Thymus (tissue), 11 donors: ENCODE results near the gene ABCA5. TPM values are rescaled to one million over a fixed set of nuclear protein-coding genes. Genes with fewer than 3 reads are reported as not detected.

Experiments
- DNase-seq, 9 donors: peaks; one replicate each; pipeline ENCODE4 v3.0.0-alpha.2; 2013; ENCODE audit warnings: low spot score in 9 of 9, low read depth in 6 of 9, missing footprints in 1 of 9
- H3K27ac ChIP-seq, 2 donors: one replicate each; pipeline ENCODE4 v1.5.1; 2013; ENCODE audit warnings: control low read depth in 1 of 2, low read depth in 1 of 2, low read length in 1 of 2, mild to moderate bottlenecking in 1 of 2, moderate library complexity in 1 of 2
- H3K27me3 ChIP-seq, 2 donors: one replicate each; pipeline ENCODE4 v1.5.1; 2013; ENCODE audit warnings: low read length in 1 of 2; ENCODE audit not compliant: control insufficient read depth in 2 of 2, insufficient read depth in 1 of 2
- H3K36me3 ChIP-seq, 2 donors: one replicate each; pipeline ENCODE4 v1.5.1; 2013; ENCODE audit warnings: low read length in 1 of 2, mild to moderate bottlenecking in 1 of 2, moderate library complexity in 1 of 2; ENCODE audit not compliant: control insufficient read depth in 2 of 2, insufficient read depth in 2 of 2
- H3K4me1 ChIP-seq, 2 donors: one replicate each; pipeline ENCODE4 v1.5.1; 2013; ENCODE audit warnings: low read length in 2 of 2; ENCODE audit not compliant: control insufficient read depth in 2 of 2, insufficient read depth in 2 of 2
- H3K4me3 ChIP-seq, 2 donors: one replicate each; pipeline ENCODE4 v1.5.1; 2013; ENCODE audit warnings: low read length in 2 of 2, control low read depth in 1 of 2, mild to moderate bottlenecking in 1 of 2
- H3K9me3 ChIP-seq, 2 donors: one replicate each; pipeline ENCODE4 v1.5.1; 2013; ENCODE audit warnings: low read length in 1 of 2, mild to moderate bottlenecking in 1 of 2; ENCODE audit not compliant: control insufficient read depth in 2 of 2, insufficient read depth in 1 of 2
- WGBS: extraction: QIAGEN DNeasy Blood & Tissue Kit; methylation state at CpG from one replicate; pipeline ENCODE4 v1.1.7; 2013; 5-methylcytosine and 5-hydroxymethylcytosine counted together
- polyA plus RNA-seq: library from polyadenylated mRNA; stranded (reverse); fragments of 200-250 nt; gene quantifications from one replicate; pipeline ENCODE4 v1.2.3, GENCODE V29; 2013
- total RNA-seq: library from RNA; stranded (reverse); fragments of 120-200 nt; gene quantifications from one replicate; pipeline ENCODE4 v1.2.4, GENCODE V29; 2013
- donor health status: healthy.

The ABCA5 gene
- total and polyA plus RNA-seq, 2 donors: 8.3 to 63.1 TPM

GRCh38 chr17:69356625-69357024 is 29.7 kb upstream of the ABCA5 start:
- Histone ChIP-seq H3K27ac (no peak overlapping the region), H3K27me3 (no peaks in the 10 kb centered on the region), H3K4me3 (no peak overlapping the region), H3K9me3 (no peaks in the 10 kb centered on the region), H3K4me1 (no peaks in the 10 kb centered on the region), H3K36me3 (no peaks in the 10 kb centered on the region)
- 97% methylated on average over 7 of the region's 7 CpGs for WGBS
- no peak for DNase-seq

- H3K27ac ChIP-seq: no peak overlapping the region
- WGBS: 91% methylated on average over 4 of the region's 4 CpGs
- H3K4me1 ChIP-seq: no peaks in the 10 kb centered on the region
- no peaks in the 10 kb centered on the region for H3K36me3 ChIP-seq
- H3K9me3 ChIP-seq: no peaks in the 10 kb centered on the region
- H3K27me3 ChIP-seq: no peaks in the 10 kb centered on the region
- no peak for DNase-seq
- no peak overlapping the region for H3K4me3 ChIP-seq
Measured at GRCh38 chr17:69350911-69351310, 24.0 kb upstream of the ABCA5 start.

GRCh38 chr17:69348429-69348828 is 21.5 kb upstream of the ABCA5 start:
- H3K36me3 ChIP-seq: no peaks in the 10 kb centered on the region
- no peaks in the 10 kb centered on the region for H3K27me3 ChIP-seq
- H3K9me3 ChIP-seq: no peaks in the 10 kb centered on the region
- H3K4me1 ChIP-seq: no peaks in the 10 kb centered on the region
- no peak overlapping the region for H3K4me3 ChIP-seq
- WGBS: 90% methylated on average over 2 of the region's 2 CpGs
- DNase-seq: no peak
- H3K27ac ChIP-seq: no peak overlapping the region

GRCh38 chr17:69346766-69347165 is 19.8 kb upstream of the ABCA5 start:
- H3K27me3 ChIP-seq: no peaks in the 10 kb centered on the region
- 97% methylated on average over 7 of the region's 7 CpGs for WGBS
- H3K36me3 ChIP-seq: no peaks in the 10 kb centered on the region
- H3K4me3 ChIP-seq: no peak overlapping the region
- H3K9me3 ChIP-seq: no peaks in the 10 kb centered on the region
- DNase-seq: no peak
- no peak overlapping the region for H3K27ac ChIP-seq
- H3K4me1 ChIP-seq: no peaks in the 10 kb centered on the region

GRCh38 chr17:69344939-69345338 is 18.0 kb upstream of the ABCA5 start:
- Histone ChIP-seq H3K27ac (no peak overlapping the region), H3K9me3 (no peaks in the 10 kb centered on the region), H3K36me3 (no peaks in the 10 kb centered on the region), H3K27me3 (no peaks in the 10 kb centered on the region), H3K4me1 (no peaks in the 10 kb centered on the region), H3K4me3 (no peak overlapping the region)
- no peak for DNase-seq

- no peak overlapping the region for H3K4me3 ChIP-seq
- H3K27me3 ChIP-seq: no peaks in the 10 kb centered on the region
- WGBS: 95% methylated on average over 3 of the region's 3 CpGs
- no peaks in the 10 kb centered on the region for H3K36me3 ChIP-seq
- H3K4me1 ChIP-seq: no peaks in the 10 kb centered on the region
- H3K27ac ChIP-seq: no peak overlapping the region
- DNase-seq: no peak
- H3K9me3 ChIP-seq: no peaks in the 10 kb centered on the region
Measured at GRCh38 chr17:69342896-69343644, 16.1 kb upstream of the ABCA5 start.

- H3K4me1 ChIP-seq: no peaks in the 10 kb centered on the region
- H3K36me3 ChIP-seq: no peaks in the 10 kb centered on the region
- no peaks in the 10 kb centered on the region for H3K9me3 ChIP-seq
- DNase-seq: no peak
- H3K27ac ChIP-seq: no peak overlapping the region
- H3K4me3 ChIP-seq: no peak overlapping the region
- H3K27me3 ChIP-seq: no peaks in the 10 kb centered on the region
- WGBS: 91% methylated on average over 3 of the region's 3 CpGs
Measured at GRCh38 chr17:69339937-69340336, 13.0 kb upstream of the ABCA5 start.

GRCh38 chr17:69336996-69337395 is 10.1 kb upstream of the ABCA5 start:
- Histone ChIP-seq H3K4me3 (no peak overlapping the region), H3K27ac (no peak overlapping the region), H3K4me1 (no peaks in the 10 kb centered on the region), H3K9me3 (no peaks in the 10 kb centered on the region), H3K27me3 (peaks cover 0 to 5% of the 10 kb centered on the region in 2 donors), H3K36me3 (no peaks in the 10 kb centered on the region)
- no peak for DNase-seq
- WGBS: 93% methylated on average over 1 of the region's 1 CpG

GRCh38 chr17:69336580-69336979 is 9.6 kb upstream of the ABCA5 start:
- Histone ChIP-seq H3K9me3 (no peaks in the 10 kb centered on the region), H3K4me3 (no peak overlapping the region), H3K27me3 (peaks cover 0 to 5% of the 10 kb centered on the region in 2 donors), H3K36me3 (no peaks in the 10 kb centered on the region), H3K4me1 (no peaks in the 10 kb centered on the region), H3K27ac (no peak overlapping the region)
- DNase-seq: no peak
